Measurements from ENCODE around the gene NRDE2.

The NRDE2 gene

DNA sequence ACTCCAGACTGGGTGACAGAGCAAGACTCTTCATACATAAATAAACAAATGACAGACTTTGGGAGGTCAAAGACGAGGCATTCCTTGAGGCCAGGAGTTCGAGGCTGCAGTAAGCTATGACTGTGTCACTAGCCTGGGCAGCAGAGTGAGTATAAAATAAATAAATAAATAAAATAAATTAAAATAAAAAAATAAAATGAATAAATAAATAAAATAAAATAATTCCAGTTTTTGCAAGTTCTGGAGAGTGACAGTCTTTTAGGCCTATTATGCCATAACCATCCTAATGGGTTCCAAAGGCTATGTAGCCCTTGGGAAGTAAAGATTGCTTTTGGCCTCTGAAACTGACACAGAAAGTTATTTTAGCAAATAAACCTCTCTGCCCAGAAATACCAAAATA, 16.5 kb upstream of the NRDE2 start:
- Histone ChIP-seq H4K20me1 (ENCODE audit: insufficient read depth, low read length) (no peaks in the 10 kb centered on the region), H3K4me3 (ENCODE audit: low read length) (no peak overlapping the region), H3K27me3 (ENCODE audit: low read depth, low read length) (peaks cover 16% of the 10 kb centered on the region), H3K27ac (ENCODE audit: low read length) (no peak overlapping the region), H3K9me3 (ENCODE audit: insufficient read depth, low read length) (no peaks in the 10 kb centered on the region), H2AFZ (ENCODE audit: low read depth, low read length) (no peak overlapping the region), H3K79me2 (ENCODE audit: low read length) (no peaks in the 10 kb centered on the region), H3K4me1 (ENCODE audit: low read length) (peaks cover 13% of the 10 kb centered on the region), H3K4me2 (ENCODE audit: low read length) (no peak overlapping the region), H3K9ac (ENCODE audit: low read length) (no peak overlapping the region), H3K36me3 (replicated peaks; ENCODE audit: low read depth, low read length) (no peaks in the 10 kb centered on the region)
- TF ChIP-seq EZH2phosphoT487 (IDR thresholded peaks at IDR 0.05; ENCODE audit: low read depth): no peak
- TF ChIP-seq, protein P1, sequence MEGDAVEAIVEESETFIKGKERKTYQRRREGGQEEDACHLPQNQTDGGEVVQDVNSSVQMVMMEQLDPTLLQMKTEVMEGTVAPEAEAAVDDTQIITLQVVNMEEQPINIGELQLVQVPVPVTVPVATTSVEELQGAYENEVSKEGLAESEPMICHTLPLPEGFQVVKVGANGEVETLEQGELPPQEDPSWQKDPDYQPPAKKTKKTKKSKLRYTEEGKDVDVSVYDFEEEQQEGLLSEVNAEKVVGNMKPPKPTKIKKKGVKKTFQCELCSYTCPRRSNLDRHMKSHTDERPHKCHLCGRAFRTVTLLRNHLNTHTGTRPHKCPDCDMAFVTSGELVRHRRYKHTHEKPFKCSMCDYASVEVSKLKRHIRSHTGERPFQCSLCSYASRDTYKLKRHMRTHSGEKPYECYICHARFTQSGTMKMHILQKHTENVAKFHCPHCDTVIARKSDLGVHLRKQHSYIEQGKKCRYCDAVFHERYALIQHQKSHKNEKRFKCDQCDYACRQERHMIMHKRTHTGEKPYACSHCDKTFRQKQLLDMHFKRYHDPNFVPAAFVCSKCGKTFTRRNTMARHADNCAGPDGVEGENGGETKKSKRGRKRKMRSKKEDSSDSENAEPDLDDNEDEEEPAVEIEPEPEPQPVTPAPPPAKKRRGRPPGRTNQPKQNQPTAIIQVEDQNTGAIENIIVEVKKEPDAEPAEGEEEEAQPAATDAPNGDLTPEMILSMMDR (IDR thresholded peaks at IDR 0.05; ENCODE audit: low read depth, low read length): no peak

DNA sequence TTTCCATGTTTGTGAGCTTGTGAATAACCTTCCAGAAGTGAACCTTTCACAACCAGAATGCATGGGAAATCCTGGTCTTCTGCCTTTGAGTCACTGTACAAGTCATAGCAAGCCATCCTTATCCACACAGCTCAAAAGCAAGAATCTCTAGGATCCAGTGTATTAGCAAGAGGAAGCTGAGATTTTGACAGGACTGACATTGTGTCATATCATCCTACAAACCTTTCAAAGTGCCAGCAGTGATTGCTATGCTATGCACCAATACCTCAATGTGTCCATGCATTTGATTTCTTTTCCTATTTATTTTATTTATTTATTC, 13.5 kb upstream of the NRDE2 start:
- TF ChIP-seq, protein P1 (IDR thresholded peaks at IDR 0.05; ENCODE audit: low read depth, low read length): no peak
- TF ChIP-seq EZH2phosphoT487 (IDR thresholded peaks at IDR 0.05; ENCODE audit: low read depth): no peak
- Histone ChIP-seq H4K20me1 (ENCODE audit: insufficient read depth, low read length) (no peaks in the 10 kb centered on the region), H3K9me3 (ENCODE audit: insufficient read depth, low read length) (no peaks in the 10 kb centered on the region), H3K79me2 (ENCODE audit: low read length) (no peaks in the 10 kb centered on the region), H3K27ac (ENCODE audit: low read length) (no peak overlapping the region), H3K4me1 (ENCODE audit: low read length) (peaks cover 13% of the 10 kb centered on the region), H2AFZ (ENCODE audit: low read depth, low read length) (no peak overlapping the region), H3K4me2 (ENCODE audit: low read length) (no peak overlapping the region), H3K9ac (ENCODE audit: low read length) (no peak overlapping the region), H3K4me3 (ENCODE audit: low read length) (no peak overlapping the region), H3K36me3 (replicated peaks; ENCODE audit: low read depth, low read length) (no peaks in the 10 kb centered on the region), H3K27me3 (ENCODE audit: low read depth, low read length) (peaks cover 16% of the 10 kb centered on the region)

DNA sequence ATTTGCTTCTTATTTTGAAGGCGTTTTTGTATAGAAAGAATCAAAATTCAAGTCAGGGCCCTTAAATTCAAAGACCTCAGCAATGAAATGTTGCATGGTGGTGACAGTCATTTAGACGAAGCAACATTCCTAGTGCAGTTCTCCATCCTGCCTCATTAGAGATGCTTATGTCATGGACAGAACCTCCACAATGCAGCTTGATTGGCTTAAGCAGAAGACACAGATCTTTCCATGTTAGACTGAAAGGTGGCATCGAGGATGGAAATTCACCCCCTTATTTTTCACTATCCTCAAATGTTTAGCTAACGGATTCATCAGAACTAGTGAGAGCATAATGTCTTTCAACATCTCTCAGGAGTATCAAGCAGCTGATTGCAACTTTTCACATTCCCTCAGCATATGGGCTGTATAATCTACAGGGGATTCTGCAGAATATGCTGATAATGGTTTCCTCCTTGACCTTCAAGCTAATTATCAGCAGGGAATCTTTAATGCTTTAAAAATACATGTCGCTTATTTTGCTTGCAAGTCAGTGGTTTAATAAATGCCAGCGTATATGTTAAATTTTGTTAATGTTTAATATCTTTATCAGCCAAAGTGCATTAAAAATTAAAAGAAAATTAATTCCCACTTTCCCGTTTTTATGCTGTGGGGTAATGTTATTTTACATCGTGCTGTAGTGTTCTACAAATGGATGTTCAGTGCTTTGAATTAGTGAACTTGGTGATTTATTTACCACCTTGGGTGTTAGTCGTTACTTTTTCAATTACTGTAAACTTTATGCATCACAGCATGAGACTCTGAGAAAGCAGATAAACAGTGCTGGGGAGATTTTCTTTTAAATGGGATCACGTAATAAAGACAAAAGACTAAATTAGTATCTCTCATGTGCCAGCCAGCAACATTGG, 12.8 kb upstream of the NRDE2 start:
- Histone ChIP-seq H3K36me3 (replicated peaks; ENCODE audit: low read depth, low read length) (no peaks in the 10 kb centered on the region), H3K27me3 (ENCODE audit: low read depth, low read length) (peaks cover 16% of the 10 kb centered on the region), H3K27ac (ENCODE audit: low read length) (no peak overlapping the region), H3K9ac (ENCODE audit: low read length) (no peak overlapping the region), H4K20me1 (ENCODE audit: insufficient read depth, low read length) (no peaks in the 10 kb centered on the region), H3K4me3 (ENCODE audit: low read length) (no peak overlapping the region), H3K4me1 (ENCODE audit: low read length) (peaks cover 8% of the 10 kb centered on the region), H2AFZ (ENCODE audit: low read depth, low read length) (no peak overlapping the region), H3K4me2 (ENCODE audit: low read length) (no peak overlapping the region), H3K9me3 (ENCODE audit: insufficient read depth, low read length) (no peaks in the 10 kb centered on the region), H3K79me2 (ENCODE audit: low read length) (no peaks in the 10 kb centered on the region)
- TF ChIP-seq, protein P1 (IDR thresholded peaks at IDR 0.05; ENCODE audit: low read depth, low read length): no peak
- no peak for TF ChIP-seq EZH2phosphoT487 (IDR thresholded peaks at IDR 0.05; ENCODE audit: low read depth)

DNA sequence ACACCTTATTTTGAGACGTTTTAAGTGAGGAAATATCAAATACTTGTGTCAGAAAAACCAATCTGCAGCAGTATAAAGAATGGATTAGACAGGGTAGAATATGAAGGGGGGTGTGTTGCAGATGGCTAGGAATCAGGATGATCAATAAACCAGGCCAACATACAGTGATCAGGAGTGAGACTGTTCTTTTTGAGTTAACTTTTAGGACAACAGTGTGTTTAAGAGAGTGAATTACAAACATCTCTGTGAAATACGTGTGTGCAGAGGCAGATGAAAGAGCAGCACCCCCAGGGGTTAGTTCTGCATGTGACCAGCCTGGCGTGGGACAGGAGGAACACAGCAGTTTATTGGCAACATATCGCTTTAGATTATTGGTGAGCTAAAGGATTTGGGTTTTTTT, 10.6 kb upstream of the NRDE2 start:
- no peak overlapping the region for H3K4me2 ChIP-seq (ENCODE audit: low read length)
- H3K9me3 ChIP-seq (ENCODE audit: insufficient read depth, low read length): no peaks in the 10 kb centered on the region
- H3K36me3 ChIP-seq (replicated peaks; ENCODE audit: low read depth, low read length): no peaks in the 10 kb centered on the region
- H2AFZ ChIP-seq (ENCODE audit: low read depth, low read length): no peak overlapping the region
- H3K4me1 ChIP-seq (ENCODE audit: low read length): no peaks in the 10 kb centered on the region
- H3K9ac ChIP-seq (ENCODE audit: low read length): no peak overlapping the region
- H3K27me3 ChIP-seq (ENCODE audit: low read depth, low read length): peaks cover 18% of the 10 kb centered on the region
- H3K27ac ChIP-seq (ENCODE audit: low read length): no peak overlapping the region
- no peaks in the 10 kb centered on the region for H4K20me1 ChIP-seq (ENCODE audit: insufficient read depth, low read length)
- H3K4me3 ChIP-seq (ENCODE audit: low read length): no peak overlapping the region
- no peaks in the 10 kb centered on the region for H3K79me2 ChIP-seq (ENCODE audit: low read length)
- no peak for TF ChIP-seq EZH2phosphoT487 (IDR thresholded peaks at IDR 0.05; ENCODE audit: low read depth)
- TF ChIP-seq, protein P1 (IDR thresholded peaks at IDR 0.05; ENCODE audit: low read depth, low read length): no peak

All from OCI-LY3 (cell line).